Right hindlimb (tissue), 1 donor: ENCODE results near the gene PPP2R5A.
"Not testable (repeated sequence)": the region's sequence is repeated elsewhere in the genome, so short reads cannot be mapped to it uniquely, and the experiment has no call there.

Experiments
- DNase-seq: peaks from one replicate; pipeline ENCODE4 v3.0.0-alpha.2; 2018

Gene PPP2R5A

DNA sequence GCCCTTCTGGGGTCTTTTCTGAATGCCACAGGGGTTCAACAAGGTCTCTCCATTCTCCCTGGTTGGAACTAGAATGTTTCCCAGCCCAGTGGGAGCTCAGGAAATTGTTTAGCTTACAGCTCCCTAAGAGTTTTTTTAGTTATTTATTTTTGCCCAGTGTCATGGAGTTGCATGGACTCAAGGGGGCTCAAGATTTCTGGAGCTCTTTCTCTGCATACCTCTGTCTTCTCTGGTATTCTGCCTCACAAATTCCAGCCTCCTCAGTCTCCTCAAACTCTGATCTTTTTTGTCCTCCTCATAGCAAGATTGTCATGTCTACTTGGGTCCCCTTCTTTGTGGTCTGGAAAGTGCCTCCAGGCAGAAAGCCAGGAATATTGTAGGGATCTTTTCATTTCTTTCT, 15.9 kb upstream of the PPP2R5A start:
- DNase-seq: no peak

GRCh38 chr1:212270564-212270963, 14.6 kb upstream of the PPP2R5A start:
- DNase-seq: no peak

DNA sequence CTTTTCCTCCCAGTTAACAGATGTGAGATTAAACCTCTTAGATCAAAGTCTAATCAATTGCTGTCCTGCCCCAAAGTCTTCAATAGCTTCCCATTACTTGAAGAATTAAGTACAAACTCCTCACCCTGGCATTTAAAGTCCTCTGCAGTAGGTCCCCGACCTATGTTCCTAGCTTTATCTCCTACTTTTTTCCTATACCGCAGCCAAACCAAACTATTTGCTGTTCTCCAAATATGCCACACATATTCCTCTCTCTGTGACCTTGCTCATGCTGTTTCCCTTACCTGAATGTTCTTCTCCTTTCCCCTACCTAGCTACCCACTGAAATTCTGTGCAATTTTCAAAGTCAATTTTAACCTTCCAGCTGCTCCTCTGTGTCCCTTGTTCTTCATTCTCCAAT, 14.0 kb upstream of the PPP2R5A start:
- DNase-seq: no peak

DNA sequence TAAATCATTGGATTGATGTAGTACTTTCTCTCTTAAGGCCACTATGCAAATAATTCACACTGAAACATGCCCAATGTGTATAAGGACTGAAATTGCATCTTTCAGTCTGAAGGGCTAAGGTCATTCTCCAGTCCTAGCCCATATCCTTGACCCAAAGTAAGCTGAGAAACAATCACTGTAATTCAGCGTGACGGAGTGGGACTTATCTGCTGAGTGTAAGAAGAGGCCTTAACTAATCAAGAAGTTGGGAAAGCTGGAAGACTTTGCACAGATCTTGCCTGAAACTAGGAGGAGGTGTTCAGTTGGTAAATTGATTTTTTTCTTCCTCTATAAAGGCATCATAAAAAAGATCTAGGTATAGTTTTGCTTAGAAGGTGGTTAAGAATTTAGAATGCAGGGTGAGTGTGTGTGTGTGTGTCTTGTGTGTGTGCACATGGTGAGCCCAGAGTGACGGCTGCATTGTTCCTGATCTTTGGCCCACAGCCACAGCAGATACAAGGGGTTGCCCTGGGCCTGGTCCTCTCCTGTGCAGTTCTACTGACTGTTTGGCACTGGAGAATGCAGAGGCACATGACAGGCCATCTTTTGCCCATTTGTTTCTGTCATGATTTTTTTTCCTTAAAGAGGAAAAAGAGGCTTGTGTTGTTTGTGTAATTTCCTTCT, 13.3 kb upstream of the PPP2R5A start:
- no peak for DNase-seq

GRCh38 chr1:212281590-212281989, 3.6 kb upstream of the PPP2R5A start:
- DNase-seq: no peak

GRCh38 chr1:212283741-212284140, 1.5 kb upstream of the PPP2R5A start:
- no peak for DNase-seq

GRCh38 chr1:212284332-212284743, 872 bp upstream of the PPP2R5A start:
- DNase-seq: no peak

GRCh38 chr1:212285685-212286555, 710 bp downstream of the PPP2R5A start:
- peak; percentile 72 for DNase-seq

DNA sequence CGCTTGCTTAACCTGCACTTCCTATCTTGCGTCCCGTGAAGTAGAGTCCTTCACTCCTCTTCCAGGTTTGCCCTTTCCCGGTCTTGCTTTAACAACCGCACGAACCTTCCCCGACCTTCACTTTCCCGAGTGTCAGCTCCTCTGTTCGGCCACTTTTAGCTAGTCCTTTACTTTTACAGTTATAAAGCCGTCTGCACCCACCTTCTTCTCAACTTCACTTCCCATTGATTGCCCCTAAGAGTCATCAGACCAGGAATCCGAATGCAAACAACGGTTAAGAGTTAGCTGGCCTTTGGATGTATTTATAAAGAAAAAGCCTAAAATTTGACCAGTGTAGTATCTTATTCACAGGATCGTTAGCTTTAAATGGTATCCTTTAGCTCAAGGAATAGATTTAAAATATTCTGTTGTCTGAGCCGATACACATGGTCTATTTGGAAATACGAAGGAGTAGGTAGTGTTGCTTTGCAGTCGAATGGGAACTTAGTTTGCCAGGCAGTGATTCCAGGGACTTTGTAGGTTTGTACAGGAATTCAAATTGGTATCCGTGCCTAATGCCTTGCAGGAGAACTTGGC, 1.4 kb downstream of the PPP2R5A start:
- no peak for DNase-seq

DNA sequence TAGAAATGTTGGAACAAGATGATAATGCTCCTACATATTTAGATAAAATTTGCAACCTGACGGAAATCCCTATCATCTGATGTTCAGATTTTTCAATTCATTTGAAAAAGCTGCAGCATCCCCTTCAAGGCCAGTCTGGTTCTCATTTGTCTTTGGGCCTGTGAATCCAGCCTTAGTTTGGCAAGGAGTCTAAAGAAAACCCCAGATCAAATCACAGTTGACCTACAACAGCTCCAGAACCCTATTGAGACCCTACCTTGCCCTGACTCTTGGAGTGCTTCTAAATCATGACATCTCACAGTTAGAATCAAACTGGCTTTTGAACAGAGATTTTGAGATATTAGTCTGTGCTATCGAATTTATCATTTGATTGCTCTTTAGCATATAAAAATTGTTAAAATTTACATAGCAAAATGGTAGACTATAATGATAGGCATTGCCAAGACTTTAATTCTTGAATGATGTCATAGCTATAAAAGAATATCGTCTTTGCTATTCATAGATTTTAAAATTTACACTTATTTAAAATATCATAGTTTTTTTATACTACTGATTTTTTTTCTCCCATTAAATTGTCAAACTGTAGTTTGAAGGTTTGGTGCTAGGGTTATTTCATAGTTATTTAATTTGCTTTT, 2.2 kb downstream of the PPP2R5A start:
- DNase-seq: no peak

- DNase-seq: not testable (repeated sequence)
Measured at GRCh38 chr1:212287995-212288394, 2.8 kb downstream of the PPP2R5A start.

GRCh38 chr1:212288615-212289014, 3.4 kb downstream of the PPP2R5A start:
- no peak for DNase-seq

DNA sequence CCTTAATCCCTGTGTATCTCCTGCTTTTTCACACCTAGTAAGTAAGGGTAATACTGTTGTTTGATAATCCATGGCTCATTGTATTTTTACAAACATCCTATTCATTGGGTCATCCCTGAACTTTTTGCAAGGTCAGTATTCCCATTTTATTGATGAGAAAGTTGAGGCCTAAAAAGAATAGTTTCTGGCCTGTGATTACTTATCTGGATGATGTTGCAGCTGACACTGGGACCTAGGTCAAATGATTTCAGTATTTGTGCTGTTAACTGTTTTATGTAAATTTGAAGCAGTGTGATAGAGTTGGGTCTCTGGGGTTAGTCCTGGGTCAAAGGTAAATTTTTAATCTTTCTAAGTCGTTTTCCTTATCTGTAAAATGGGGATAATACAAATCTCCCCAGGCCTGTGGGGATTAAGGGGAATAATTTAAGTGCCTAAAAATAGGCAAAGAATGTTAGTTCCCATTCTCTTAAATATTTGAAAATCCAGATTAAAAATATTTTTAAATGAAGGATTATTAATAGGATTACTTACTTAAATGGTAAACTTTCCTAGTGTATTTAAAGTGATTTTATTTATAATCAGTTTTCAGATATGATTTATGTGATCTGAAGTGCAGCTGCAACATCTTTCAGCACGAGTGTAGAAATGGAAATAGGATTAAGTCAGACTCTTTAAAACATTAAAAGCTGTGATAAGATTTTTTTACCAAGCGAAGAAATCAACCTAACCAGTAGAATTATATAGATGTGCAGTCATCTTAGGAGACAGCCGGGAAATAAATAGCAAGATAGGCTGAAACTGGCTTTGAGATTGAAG, 4.3 kb downstream of the PPP2R5A start:
- DNase-seq: no peak

- no peak for DNase-seq
Measured at GRCh38 chr1:212290608-212291007, 5.4 kb downstream of the PPP2R5A start.

DNA sequence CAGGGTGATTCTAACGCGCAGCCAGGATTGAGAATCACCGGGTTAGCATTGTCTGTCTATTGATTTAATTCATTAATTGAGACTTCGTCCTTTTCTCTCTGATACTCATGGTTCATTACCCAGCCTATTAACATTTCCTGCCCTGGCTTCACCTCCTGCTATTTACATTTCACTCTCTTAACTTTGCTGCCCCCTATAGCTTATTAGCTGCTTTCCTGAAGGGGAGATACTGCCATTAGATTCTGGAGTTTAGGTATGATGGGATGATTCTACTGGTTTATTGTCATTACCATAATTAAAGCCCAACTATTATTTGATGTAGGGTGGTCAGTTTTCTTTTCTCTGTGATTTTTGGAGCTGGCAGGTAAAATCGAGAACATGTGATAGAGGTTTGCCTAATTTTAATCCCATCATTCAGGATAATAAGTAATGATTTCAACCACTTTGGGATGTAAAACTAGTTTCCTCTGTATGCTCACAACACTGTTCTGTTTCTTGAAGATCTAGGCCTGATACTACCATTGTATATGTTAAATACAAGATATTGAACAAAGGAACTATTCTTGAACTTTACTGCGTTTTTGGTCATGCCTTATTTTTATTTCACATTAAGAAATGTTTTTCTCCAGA, 6.4 kb downstream of the PPP2R5A start:
- DNase-seq: no peak

- no peak for DNase-seq
Measured at GRCh38 chr1:212292250-212293105, 7.3 kb downstream of the PPP2R5A start.

GRCh38 chr1:212293579-212293978, 8.4 kb downstream of the PPP2R5A start:
- no peak for DNase-seq

GRCh38 chr1:212294983-212295382, 9.8 kb downstream of the PPP2R5A start:
- no peak for DNase-seq

DNA sequence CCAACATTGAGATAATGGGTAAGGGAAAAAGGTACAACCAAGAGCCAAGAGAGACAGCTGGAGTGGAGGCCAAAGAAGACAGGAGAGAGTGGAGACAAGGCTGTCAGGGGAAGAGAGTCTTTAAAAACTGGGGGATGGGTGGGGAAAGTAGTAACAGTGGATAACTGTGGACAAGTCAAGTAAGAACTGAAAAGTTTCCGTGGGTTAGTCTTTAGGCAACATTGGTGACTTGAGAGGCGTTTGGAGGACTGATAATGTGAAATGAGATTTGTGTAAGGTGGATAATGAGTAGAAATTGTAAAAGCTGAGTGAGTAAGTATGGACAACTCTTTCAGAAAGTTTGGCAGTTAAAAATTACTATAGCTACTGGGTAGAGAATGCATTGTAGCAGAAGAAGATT, 10.4 kb downstream of the PPP2R5A start:
- DNase-seq: no peak

- no peak for DNase-seq
Measured at GRCh38 chr1:212297338-212297737, 12.1 kb downstream of the PPP2R5A start.

DNA sequence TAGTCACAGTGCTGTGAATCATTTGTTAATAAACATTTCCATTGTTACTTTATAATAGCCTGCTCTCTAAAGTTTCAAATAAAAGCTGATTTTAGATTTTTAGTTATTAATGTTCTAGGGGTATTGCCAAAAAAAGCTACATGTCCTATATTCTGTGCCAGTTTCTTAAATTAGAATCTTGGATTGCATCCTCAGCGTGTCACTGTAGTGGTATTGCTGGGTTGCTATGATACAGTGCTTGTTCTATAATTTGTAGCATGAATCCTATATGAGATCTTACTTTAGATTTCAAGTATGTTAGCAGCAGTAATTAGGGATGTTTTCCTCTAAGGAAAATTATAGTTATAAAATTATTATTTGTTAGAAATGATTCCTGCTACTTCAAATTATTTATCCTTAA, 16.4 kb downstream of the PPP2R5A start:
- DNase-seq: no peak
